Measurements from ENCODE around the gene TWIST1. TPM values are rescaled to one million over a fixed set of nuclear protein-coding genes. Genes with fewer than 3 reads are reported as not detected.

The TWIST1 gene
- total RNA-seq, 1 donor = 113 TPM

DNA sequence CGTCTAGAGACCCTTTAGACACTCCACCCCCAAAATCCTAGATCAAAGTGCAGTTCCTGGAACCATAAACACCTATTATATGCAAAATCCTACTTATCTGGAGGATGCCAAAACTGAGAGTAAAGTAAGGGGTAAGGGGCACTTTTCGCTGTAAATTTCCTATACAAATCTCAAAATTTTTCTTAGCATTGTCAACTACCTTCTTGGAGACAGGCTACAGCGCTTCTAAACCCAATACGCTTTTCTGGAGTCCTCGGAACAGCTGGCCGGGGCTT, 10.4 kb downstream of the TWIST1 start:
- Histone ChIP-seq H2AFZ (ENCODE audit: low read length) (peak overlapping the region; percentile 85), H3K79me2 (ENCODE audit: insufficient read depth, low read length) (peaks cover 31% of the 10 kb centered on the region), H3K4me1 (ENCODE audit: insufficient read depth, low read length) (peaks cover 31% of the 10 kb centered on the region), H3K4me2 (ENCODE audit: insufficient read depth, low read length) (peak overlapping the region; percentile 96), H3K4me3 (ENCODE audit: insufficient read depth, low read length) (peak overlapping the region; percentile 74), H3K9me3 (ENCODE audit: low read depth, low read length) (no peaks in the 10 kb centered on the region), H3K36me3 (ENCODE audit: insufficient read depth, low read length) (no peaks in the 10 kb centered on the region), H3K27ac (ENCODE audit: low read depth, low read length) (peak overlapping the region; percentile 88), H3K27me3 (ENCODE audit: insufficient read depth, low read length) (no peaks in the 10 kb centered on the region), H4K20me1 (ENCODE audit: insufficient read depth, low read length) (no peaks in the 10 kb centered on the region)
- TF ChIP-seq, protein P1, sequence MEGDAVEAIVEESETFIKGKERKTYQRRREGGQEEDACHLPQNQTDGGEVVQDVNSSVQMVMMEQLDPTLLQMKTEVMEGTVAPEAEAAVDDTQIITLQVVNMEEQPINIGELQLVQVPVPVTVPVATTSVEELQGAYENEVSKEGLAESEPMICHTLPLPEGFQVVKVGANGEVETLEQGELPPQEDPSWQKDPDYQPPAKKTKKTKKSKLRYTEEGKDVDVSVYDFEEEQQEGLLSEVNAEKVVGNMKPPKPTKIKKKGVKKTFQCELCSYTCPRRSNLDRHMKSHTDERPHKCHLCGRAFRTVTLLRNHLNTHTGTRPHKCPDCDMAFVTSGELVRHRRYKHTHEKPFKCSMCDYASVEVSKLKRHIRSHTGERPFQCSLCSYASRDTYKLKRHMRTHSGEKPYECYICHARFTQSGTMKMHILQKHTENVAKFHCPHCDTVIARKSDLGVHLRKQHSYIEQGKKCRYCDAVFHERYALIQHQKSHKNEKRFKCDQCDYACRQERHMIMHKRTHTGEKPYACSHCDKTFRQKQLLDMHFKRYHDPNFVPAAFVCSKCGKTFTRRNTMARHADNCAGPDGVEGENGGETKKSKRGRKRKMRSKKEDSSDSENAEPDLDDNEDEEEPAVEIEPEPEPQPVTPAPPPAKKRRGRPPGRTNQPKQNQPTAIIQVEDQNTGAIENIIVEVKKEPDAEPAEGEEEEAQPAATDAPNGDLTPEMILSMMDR (IDR thresholded peaks at IDR 0.05; ENCODE audit: extremely low read depth, low read depth, low read length) = no peak
- peak; percentile 59 for DNase-seq (ENCODE audit: insufficient read length, low spot score, missing footprints)

DNA sequence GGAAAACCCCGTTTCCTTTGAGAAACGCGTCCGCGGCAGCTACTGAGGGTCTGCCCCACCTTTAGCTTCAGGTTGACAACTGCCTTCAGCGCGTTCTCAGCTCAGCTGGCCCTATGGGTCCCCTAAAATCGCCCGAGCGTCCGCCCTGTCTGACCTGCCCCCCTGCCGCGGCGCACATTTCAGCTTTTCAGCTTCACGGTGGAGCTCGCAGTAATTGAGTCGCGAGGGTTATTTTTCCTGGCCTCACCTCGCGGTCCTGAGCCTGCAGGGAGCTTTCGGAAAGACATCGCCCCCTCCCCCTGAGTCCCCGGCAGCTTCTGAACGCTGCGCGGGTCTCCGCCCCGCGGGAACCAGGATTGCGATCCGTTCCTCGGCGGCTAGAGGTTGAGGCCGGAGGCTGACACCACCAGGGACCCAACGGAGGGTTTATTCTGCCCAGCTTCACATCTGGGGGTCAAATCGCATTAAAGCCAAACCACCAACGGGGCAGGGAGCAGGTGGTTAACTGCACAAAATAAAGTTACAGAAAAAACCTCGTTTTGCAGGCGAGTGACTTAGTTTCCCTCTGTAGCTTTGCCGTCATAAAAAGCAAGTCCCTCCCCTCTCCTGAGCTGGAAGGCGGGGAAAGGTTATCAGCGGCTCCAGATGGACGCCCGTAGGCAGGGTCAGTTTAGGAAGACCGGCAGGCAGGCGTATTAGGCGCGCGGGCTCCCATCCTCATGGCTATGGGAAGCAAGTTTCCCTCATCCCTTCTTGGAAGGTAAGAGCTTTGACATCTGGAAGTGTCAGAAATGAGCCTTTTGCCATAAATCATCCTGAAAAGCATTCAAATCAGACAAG, 11.0 kb downstream of the TWIST1 start:
- no peaks in the 10 kb centered on the region for H3K27me3 ChIP-seq (ENCODE audit: insufficient read depth, low read length)
- peaks cover 25% of the 10 kb centered on the region for H3K79me2 ChIP-seq (ENCODE audit: insufficient read depth, low read length)
- H3K4me2 ChIP-seq (ENCODE audit: insufficient read depth, low read length) = peak overlapping the region; percentile 96
- no peaks in the 10 kb centered on the region for H3K9me3 ChIP-seq (ENCODE audit: low read depth, low read length)
- H4K20me1 ChIP-seq (ENCODE audit: insufficient read depth, low read length) = no peaks in the 10 kb centered on the region
- DNase-seq (ENCODE audit: insufficient read length, low spot score, missing footprints) = peak; percentile 55
- H2AFZ ChIP-seq (ENCODE audit: low read length) = peak overlapping the region; percentile 85
- no peaks in the 10 kb centered on the region for H3K36me3 ChIP-seq (ENCODE audit: insufficient read depth, low read length)
- H3K27ac ChIP-seq (ENCODE audit: low read depth, low read length) = peak overlapping the region; percentile 88
- TF ChIP-seq, protein P1 (IDR thresholded peaks at IDR 0.05; ENCODE audit: extremely low read depth, low read depth, low read length) = no peak
- H3K4me3 ChIP-seq (ENCODE audit: insufficient read depth, low read length) = peak overlapping the region; percentile 74
- H3K4me1 ChIP-seq (ENCODE audit: insufficient read depth, low read length) = peaks cover 26% of the 10 kb centered on the region

GRCh38 chr7:19105546-19105945, 11.9 kb downstream of the TWIST1 start:
- Histone ChIP-seq H3K4me3 (ENCODE audit: insufficient read depth, low read length) (peak overlapping the region; percentile 74), H3K9me3 (ENCODE audit: low read depth, low read length) (no peaks in the 10 kb centered on the region), H3K27ac (ENCODE audit: low read depth, low read length) (no peak overlapping the region), H2AFZ (ENCODE audit: low read length) (peak overlapping the region; percentile 85), H3K36me3 (ENCODE audit: insufficient read depth, low read length) (no peaks in the 10 kb centered on the region), H4K20me1 (ENCODE audit: insufficient read depth, low read length) (no peaks in the 10 kb centered on the region), H3K4me2 (ENCODE audit: insufficient read depth, low read length) (peak overlapping the region; percentile 96), H3K27me3 (ENCODE audit: insufficient read depth, low read length) (no peaks in the 10 kb centered on the region), H3K4me1 (ENCODE audit: insufficient read depth, low read length) (peaks cover 26% of the 10 kb centered on the region), H3K79me2 (ENCODE audit: insufficient read depth, low read length) (peaks cover 18% of the 10 kb centered on the region)
- DNase-seq (ENCODE audit: insufficient read length, low spot score, missing footprints) = no peak
- TF ChIP-seq, protein P1 (IDR thresholded peaks at IDR 0.05; ENCODE audit: extremely low read depth, low read depth, low read length) = no peak

DNA sequence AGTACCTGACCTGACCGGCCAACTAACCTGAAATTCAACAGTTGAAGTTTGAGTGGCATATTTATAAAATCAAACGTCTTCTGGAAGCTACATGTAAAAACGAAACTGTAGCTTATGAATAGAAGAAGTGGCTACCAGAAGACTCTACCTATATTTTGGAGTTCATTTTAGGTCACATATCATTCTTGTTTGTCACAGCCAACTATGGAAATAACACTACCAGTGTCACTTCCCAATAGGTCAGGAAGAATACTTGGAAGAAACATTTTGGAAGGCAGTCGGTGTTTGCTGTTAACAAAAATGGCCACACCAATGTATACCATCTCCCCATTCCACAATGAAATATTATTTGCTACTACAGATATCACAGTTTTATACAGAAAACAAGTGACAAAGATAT, 12.6 kb downstream of the TWIST1 start:
- Histone ChIP-seq H3K4me1 (ENCODE audit: insufficient read depth, low read length) (peaks cover 26% of the 10 kb centered on the region), H4K20me1 (ENCODE audit: insufficient read depth, low read length) (no peaks in the 10 kb centered on the region), H3K27ac (ENCODE audit: low read depth, low read length) (no peak overlapping the region), H3K9me3 (ENCODE audit: low read depth, low read length) (no peaks in the 10 kb centered on the region), H3K4me2 (ENCODE audit: insufficient read depth, low read length) (no peak overlapping the region), H3K36me3 (ENCODE audit: insufficient read depth, low read length) (no peaks in the 10 kb centered on the region), H3K4me3 (ENCODE audit: insufficient read depth, low read length) (no peak overlapping the region), H3K79me2 (ENCODE audit: insufficient read depth, low read length) (peaks cover 11% of the 10 kb centered on the region), H3K27me3 (ENCODE audit: insufficient read depth, low read length) (no peaks in the 10 kb centered on the region), H2AFZ (ENCODE audit: low read length) (no peak overlapping the region)
- TF ChIP-seq, protein P1 (IDR thresholded peaks at IDR 0.05; ENCODE audit: extremely low read depth, low read depth, low read length) = no peak
- no peak for DNase-seq (ENCODE audit: insufficient read length, low spot score, missing footprints)

All from osteoblast (primary cell).